Endothelial cell (in vitro differentiated cells): ENCODE data around the gene PDGFRB. TPM values are rescaled to one million over a fixed set of nuclear protein-coding genes. Genes with fewer than 3 reads are reported as not detected.

Experiments
- DNase-seq: peaks from one replicate; pipeline ENCODE4 v3.0.0; 2021; ENCODE audit warnings: low spot score
- H3K27ac Mint-ChIP-seq: one replicate; pipeline ENCODE4 v1.8.0; 2021; ENCODE audit warnings: mixed read lengths, inconsistent platforms; ENCODE audit not compliant: unreplicated experiment
- H3K27me3 Mint-ChIP-seq: one replicate; pipeline ENCODE4 v1.8.0; 2021; ENCODE audit warnings: mild to moderate bottlenecking, moderate library complexity, mixed read lengths, inconsistent platforms; ENCODE audit not compliant: unreplicated experiment
- H3K36me3 Mint-ChIP-seq: one replicate; pipeline ENCODE4 v1.8.0; 2021; ENCODE audit warnings: mild to moderate bottlenecking, low read depth, mixed read lengths, inconsistent platforms; ENCODE audit not compliant: unreplicated experiment
- H3K4me1 Mint-ChIP-seq: one replicate; pipeline ENCODE4 v1.8.0; 2021; ENCODE audit warnings: mild to moderate bottlenecking, mixed read lengths, inconsistent platforms; ENCODE audit not compliant: unreplicated experiment
- H3K4me3 Mint-ChIP-seq: one replicate; pipeline ENCODE4 v1.8.0; 2021; ENCODE audit warnings: mild to moderate bottlenecking, mixed read lengths, inconsistent platforms; ENCODE audit not compliant: unreplicated experiment
- H3K9me3 Mint-ChIP-seq: one replicate; pipeline ENCODE4 v1.8.0; 2021; ENCODE audit warnings: mixed read lengths, inconsistent platforms; ENCODE audit not compliant: unreplicated experiment
- total RNA-seq: library from RNA; stranded (reverse); fragmentation: NEBNext Ultra II Directional; extraction: Animal tissue kit (Norgen Biotek cat#: 25700); gene quantifications from one replicate; pipeline ENCODE4 v1.2.1, GENCODE V29; 2021; ENCODE audit not compliant: unreplicated experiment
- TF ChIP-seq, protein P1 (sequence below): fragments of 200-600 bp; sonication (generic); IDR thresholded peaks from one replicate; pipeline ENCODE4 v1.5.0; 2021; ENCODE audit warnings: antibody characterized with exemption; ENCODE audit not compliant: unreplicated experiment

PDGFRB gene
- total RNA-seq, 1 donor from 2014 or later = 23.7 TPM

- H3K4me3 Mint-ChIP-seq = no peak overlapping the region
- no peaks in the 10 kb centered on the region for H3K9me3 Mint-ChIP-seq
- H3K27ac Mint-ChIP-seq = no peak overlapping the region
- peaks cover 31% of the 10 kb centered on the region for H3K4me1 Mint-ChIP-seq
- DNase-seq = peak; percentile 84
- H3K27me3 Mint-ChIP-seq = peaks cover 15% of the 10 kb centered on the region
- TF ChIP-seq, protein P1, sequence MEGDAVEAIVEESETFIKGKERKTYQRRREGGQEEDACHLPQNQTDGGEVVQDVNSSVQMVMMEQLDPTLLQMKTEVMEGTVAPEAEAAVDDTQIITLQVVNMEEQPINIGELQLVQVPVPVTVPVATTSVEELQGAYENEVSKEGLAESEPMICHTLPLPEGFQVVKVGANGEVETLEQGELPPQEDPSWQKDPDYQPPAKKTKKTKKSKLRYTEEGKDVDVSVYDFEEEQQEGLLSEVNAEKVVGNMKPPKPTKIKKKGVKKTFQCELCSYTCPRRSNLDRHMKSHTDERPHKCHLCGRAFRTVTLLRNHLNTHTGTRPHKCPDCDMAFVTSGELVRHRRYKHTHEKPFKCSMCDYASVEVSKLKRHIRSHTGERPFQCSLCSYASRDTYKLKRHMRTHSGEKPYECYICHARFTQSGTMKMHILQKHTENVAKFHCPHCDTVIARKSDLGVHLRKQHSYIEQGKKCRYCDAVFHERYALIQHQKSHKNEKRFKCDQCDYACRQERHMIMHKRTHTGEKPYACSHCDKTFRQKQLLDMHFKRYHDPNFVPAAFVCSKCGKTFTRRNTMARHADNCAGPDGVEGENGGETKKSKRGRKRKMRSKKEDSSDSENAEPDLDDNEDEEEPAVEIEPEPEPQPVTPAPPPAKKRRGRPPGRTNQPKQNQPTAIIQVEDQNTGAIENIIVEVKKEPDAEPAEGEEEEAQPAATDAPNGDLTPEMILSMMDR = peak; percentile 85
- H3K36me3 Mint-ChIP-seq = peaks cover 6% of the 10 kb centered on the region
These were observed 25.7 kb downstream of the PDGFRB start for GRCh38 chr5:150129813-150130492.

DNA sequence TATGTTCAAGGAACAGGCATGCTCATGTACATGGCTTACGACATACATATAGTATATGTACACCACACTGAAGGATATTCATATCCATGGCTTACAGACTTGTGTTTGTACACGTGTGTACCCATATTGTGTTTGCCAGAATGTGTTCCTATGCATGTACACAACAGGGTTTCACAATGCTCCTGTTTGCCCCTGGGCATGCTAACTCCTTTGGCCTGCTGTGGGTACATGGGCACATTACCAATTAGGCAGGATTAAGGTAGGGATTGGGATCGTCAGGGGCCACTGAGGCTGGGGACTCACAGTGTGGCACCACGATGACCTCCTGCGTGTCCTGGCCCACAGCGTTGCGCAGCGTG is 26.2 kb downstream of the PDGFRB start:
- no peaks in the 10 kb centered on the region for H3K9me3 Mint-ChIP-seq
- no peak overlapping the region for H3K27ac Mint-ChIP-seq
- H3K36me3 Mint-ChIP-seq = peaks cover 6% of the 10 kb centered on the region
- peaks cover 15% of the 10 kb centered on the region for H3K27me3 Mint-ChIP-seq
- DNase-seq = no peak
- TF ChIP-seq, protein P1 = no peak
- H3K4me1 Mint-ChIP-seq = peaks cover 27% of the 10 kb centered on the region
- H3K4me3 Mint-ChIP-seq = no peak overlapping the region

- no peak for DNase-seq
- peaks cover 11% of the 10 kb centered on the region for H3K27me3 Mint-ChIP-seq
- TF ChIP-seq, protein P1 = no peak
- H3K9me3 Mint-ChIP-seq = no peaks in the 10 kb centered on the region
- peaks cover 18% of the 10 kb centered on the region for H3K4me1 Mint-ChIP-seq
- no peak overlapping the region for H3K27ac Mint-ChIP-seq
- no peaks in the 10 kb centered on the region for H3K36me3 Mint-ChIP-seq
- no peak overlapping the region for H3K4me3 Mint-ChIP-seq
These were observed 28.8 kb downstream of the PDGFRB start for GRCh38 chr5:150126921-150127265.

DNA sequence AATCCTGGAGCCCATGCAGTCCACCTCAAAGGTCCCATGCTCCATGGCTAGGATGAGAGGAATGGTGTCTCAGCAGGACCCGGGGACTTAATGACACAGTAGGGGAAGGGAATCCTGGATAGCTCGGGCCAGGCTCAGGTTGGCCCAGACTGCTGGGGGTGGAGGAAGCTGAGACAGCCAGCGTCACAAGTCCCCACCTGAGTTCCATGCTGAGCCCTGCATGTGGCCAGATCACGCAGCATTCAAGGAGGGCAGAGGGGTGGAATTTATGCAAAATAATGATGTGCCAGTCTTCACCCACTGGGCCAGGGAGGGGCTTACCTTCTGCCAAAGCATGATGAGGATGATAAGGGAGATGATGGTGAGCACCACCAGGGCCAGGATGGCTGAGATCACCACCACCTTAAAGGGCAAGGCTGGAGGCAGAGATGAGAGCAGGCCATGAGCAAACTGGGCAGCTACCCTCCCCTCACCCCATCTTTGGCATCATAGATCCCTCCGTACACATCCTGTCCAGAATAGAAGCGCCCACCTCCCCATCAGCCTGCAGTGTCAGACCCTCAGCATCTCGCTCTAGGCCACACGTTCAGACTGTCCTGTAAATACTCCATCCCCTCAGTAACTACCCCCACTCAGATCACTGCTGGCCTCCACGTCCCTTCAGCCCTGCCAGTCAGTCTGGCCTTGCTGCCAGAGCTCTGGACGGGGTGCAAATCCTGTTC is 29.3 kb downstream of the PDGFRB start:
- no peaks in the 10 kb centered on the region for H3K9me3 Mint-ChIP-seq
- no peak overlapping the region for H3K27ac Mint-ChIP-seq
- peaks cover 12% of the 10 kb centered on the region for H3K27me3 Mint-ChIP-seq
- H3K4me3 Mint-ChIP-seq = no peak overlapping the region
- TF ChIP-seq, protein P1 = no peak
- peaks cover 18% of the 10 kb centered on the region for H3K4me1 Mint-ChIP-seq
- no peak for DNase-seq
- no peaks in the 10 kb centered on the region for H3K36me3 Mint-ChIP-seq

GRCh38 chr5:150125334-150125733 is 30.3 kb downstream of the PDGFRB start:
- Mint-ChIP-seq H3K9me3 (no peaks in the 10 kb centered on the region), H3K27ac (no peak overlapping the region), H3K27me3 (peaks cover 8% of the 10 kb centered on the region)

More at GRCh38 chr5:150125334-150125733, 30.3 kb downstream of the PDGFRB start:
- TF ChIP-seq, protein P1 = no peak
- no peak for DNase-seq
- H3K36me3 Mint-ChIP-seq = no peaks in the 10 kb centered on the region
- peaks cover 15% of the 10 kb centered on the region for H3K4me1 Mint-ChIP-seq
- H3K4me3 Mint-ChIP-seq = no peak overlapping the region
